ENCODE results near the gene PPT2.

The PPT2 gene

DNA sequence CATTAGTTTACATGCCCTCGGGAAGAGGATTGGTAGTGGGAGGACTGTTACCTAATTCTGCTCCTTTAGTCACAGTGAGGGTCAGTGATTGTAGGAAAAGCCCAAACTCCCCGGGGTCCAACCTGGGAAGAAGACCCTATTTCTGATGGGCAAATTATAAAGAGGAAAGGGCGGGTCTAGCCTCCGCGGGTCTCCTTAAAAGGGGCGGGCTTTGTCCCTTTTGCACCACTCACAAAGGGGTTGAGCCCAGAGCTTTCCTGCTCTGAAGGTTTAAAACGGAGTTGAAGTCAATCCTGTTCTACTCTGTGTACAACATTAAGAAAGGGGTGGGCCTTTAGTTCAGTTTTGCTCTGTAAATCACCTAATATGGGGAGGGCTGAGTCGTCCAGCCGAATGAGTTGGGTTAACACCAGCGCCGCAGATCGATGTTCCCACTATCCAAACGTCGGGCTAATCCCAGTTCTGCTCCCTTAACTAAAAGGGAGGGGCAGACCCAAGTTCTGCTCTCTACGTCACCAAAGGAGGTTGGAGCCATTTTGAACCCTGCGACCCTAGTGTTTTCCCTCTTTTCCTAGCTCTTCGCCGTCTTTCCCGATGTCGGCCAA is 23.3 kb downstream of the PPT2 start:
- no peak for DNase-seq (ENCODE audit: low read depth, low spot score)
- H3K4me3 ChIP-seq (ENCODE audit: low read depth, low read length), result peak overlapping the region; percentile 97
- ChIA-PET POLR2A (interaction anchor here (0.9 to 2.4 kb wide), 5 partner anchors 18 to 795 kb away, joined by 4 to 8 read pairs (median 7); partner anchors contain the start of genes ATF6B and FKBPL), CTCF (interaction anchor here (1.4 to 2.1 kb wide), 3 partner anchors 12 to 60 kb away, joined by 4 to 6 read pairs (median 5); partner anchors contain the start of genes GPSM3 and PBX2)
- TF ChIP-seq, protein P1, sequence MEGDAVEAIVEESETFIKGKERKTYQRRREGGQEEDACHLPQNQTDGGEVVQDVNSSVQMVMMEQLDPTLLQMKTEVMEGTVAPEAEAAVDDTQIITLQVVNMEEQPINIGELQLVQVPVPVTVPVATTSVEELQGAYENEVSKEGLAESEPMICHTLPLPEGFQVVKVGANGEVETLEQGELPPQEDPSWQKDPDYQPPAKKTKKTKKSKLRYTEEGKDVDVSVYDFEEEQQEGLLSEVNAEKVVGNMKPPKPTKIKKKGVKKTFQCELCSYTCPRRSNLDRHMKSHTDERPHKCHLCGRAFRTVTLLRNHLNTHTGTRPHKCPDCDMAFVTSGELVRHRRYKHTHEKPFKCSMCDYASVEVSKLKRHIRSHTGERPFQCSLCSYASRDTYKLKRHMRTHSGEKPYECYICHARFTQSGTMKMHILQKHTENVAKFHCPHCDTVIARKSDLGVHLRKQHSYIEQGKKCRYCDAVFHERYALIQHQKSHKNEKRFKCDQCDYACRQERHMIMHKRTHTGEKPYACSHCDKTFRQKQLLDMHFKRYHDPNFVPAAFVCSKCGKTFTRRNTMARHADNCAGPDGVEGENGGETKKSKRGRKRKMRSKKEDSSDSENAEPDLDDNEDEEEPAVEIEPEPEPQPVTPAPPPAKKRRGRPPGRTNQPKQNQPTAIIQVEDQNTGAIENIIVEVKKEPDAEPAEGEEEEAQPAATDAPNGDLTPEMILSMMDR (IDR thresholded peaks at IDR 0.05; ENCODE audit: insufficient read depth, low read length, missing control alignments), result no peak

DNA sequence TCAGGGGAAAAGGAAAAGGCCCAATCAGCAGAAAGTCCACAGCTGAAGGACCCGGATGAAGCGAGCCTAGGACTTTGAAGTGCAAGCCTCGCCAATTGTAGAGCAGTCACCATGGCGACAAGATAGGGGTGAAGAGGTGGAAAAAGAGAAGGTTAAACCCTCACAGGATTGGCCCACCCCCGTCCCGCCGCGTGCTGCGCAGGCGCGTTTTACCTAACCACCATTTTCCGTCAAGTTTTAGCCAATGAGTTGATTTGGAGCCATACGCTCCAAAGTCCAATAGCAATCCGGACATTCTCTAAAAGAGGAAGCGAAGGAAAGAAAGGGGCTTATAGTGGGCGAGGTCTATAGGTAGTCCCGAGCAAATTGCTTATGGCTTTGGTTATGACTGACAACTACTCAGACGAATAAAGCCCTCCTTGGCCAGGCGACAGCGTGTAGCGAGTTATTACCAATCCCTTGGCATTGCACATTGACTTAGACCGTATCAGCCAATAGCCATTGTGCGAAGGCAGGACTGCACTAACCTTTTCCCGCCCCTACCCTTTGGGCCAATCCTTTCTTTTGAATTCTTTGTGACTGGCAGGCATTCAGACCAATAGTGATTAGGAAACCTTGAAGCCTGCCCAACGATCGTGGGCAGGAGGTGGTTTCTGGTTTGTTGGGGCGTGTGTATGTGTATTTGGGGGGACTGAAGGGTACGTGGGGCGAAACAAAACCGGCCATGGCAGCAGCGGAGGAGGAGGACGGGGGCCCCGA is 24.0 kb downstream of the PPT2 start, which contains the start of gene RNF5:
Gene RNF5 (plus strand): TSS at position 618 of the 759 bp plus-strand sequence. CDS start 107 bp downstream, at position 725.
- peak; percentile 100 for DNase-seq (ENCODE audit: low read depth, low spot score)
- TF ChIP-seq, protein P1 (IDR thresholded peaks at IDR 0.05; ENCODE audit: insufficient read depth, low read length, missing control alignments), result no peak
- ChIA-PET CTCF (interaction anchor here (1.3 to 2.1 kb wide), 3 partner anchors 15 to 60 kb away, joined by 4 to 6 read pairs (median 5); partner anchors contain the start of gene GPSM3), POLR2A (interaction anchor here (0.9 to 2.4 kb wide), 5 partner anchors 17 to 794 kb away, joined by 4 to 8 read pairs (median 7); partner anchors contain the start of genes ATF6B and FKBPL)
- peak within 1 kb of the TSS; percentile 97 for H3K4me3 ChIP-seq (ENCODE audit: low read depth, low read length)

DNA sequence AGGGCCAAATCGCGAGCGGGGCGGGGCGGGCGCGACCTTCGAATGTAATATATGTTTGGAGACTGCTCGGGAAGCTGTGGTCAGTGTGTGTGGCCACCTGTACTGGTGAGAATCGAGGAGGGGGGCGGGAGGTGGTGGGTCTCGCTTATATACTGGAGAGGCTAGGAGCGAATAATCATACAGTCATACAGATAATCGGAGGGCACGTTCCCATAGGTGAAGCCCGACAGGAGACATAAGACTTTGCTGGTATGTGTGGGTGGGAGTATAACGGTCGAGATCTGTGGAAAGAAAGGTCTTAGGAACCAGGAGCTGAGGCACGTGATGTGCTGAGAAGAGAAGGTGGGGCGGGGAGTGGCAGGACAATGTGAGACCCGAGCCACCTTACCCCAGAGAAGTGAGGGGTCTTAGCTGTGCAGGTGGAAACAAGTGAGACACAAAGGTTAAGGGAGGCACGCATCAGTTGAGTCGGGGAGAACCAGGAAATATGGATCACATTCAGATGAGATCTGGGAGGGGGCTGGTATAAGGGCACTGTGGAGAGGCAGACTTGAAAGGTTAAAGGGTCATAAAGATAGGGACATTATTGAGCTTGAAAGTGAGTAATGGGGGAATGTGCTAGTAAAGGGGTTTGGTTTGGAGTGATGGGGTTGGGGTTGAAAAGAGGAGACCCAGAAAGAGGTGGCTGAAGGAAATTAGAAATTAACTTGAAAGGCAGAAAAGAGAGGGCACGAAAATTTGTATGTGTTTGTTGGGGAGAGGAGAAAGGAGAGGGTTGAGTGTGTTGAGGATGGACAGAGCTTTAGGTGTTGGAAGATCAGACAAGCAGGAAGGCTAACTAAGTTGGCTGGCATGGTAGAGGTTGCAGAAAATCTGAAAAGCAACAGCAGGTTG is 24.9 kb downstream of the PPT2 start:
- ChIA-PET POLR2A (interaction anchor here (0.7 to 1.7 kb wide), 2 partner anchors 16 to 69 kb away, joined by 3 to 8 read pairs; no protein-coding TSS in a partner anchor), CTCF (interaction anchor here (1.1 to 2.0 kb wide), 4 partner anchors 12 to 62 kb away, joined by 3 to 8 read pairs (median 6); no protein-coding TSS in a partner anchor)
- peak overlapping the region; percentile 97 for H3K4me3 ChIP-seq (ENCODE audit: low read depth, low read length)
- TF ChIP-seq, protein P1 (IDR thresholded peaks at IDR 0.05; ENCODE audit: insufficient read depth, low read length, missing control alignments), result no peak
- DNase-seq (ENCODE audit: low read depth, low spot score), result no peak

DNA sequence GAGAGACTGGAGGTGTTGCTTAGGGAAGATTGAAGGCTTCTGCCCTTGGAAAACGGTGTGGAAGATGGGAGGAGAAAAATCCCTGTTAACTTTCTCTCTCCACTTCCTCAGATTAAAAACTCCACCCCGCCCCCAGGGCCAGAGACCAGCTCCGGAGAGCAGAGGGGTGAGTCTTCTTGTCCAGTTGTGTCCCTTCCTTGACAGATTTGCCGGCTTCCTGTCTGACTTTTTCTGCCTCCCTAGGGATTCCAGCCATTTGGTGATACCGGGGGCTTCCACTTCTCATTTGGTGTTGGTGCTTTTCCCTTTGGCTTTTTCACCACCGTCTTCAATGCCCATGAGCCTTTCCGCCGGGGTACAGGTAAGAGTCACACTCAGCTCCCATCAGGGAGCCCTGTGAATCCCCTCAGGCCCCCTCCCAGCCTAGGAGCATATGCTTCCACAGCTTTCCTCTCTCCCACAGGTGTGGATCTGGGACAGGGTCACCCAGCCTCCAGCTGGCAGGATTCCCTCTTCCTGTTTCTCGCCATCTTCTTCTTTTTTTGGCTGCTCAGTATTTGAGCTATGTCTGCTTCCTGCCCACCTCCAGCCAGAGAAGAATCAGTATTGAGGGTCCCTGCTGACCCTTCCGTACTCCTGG is 25.9 kb downstream of the PPT2 start:
- CTCF ChIA-PET, result interaction anchor here (1.1 to 2.0 kb wide), 4 partner anchors 11 to 63 kb away, joined by 3 to 8 read pairs (median 6); no protein-coding TSS in a partner anchor
- POLR2A ChIA-PET, result no interaction called here
- no peak overlapping the region for H3K4me3 ChIP-seq (ENCODE audit: low read depth, low read length)
- TF ChIP-seq, protein P1 (IDR thresholded peaks at IDR 0.05; ENCODE audit: insufficient read depth, low read length, missing control alignments), result no peak
- DNase-seq (ENCODE audit: low read depth, low spot score), result no peak

DNA sequence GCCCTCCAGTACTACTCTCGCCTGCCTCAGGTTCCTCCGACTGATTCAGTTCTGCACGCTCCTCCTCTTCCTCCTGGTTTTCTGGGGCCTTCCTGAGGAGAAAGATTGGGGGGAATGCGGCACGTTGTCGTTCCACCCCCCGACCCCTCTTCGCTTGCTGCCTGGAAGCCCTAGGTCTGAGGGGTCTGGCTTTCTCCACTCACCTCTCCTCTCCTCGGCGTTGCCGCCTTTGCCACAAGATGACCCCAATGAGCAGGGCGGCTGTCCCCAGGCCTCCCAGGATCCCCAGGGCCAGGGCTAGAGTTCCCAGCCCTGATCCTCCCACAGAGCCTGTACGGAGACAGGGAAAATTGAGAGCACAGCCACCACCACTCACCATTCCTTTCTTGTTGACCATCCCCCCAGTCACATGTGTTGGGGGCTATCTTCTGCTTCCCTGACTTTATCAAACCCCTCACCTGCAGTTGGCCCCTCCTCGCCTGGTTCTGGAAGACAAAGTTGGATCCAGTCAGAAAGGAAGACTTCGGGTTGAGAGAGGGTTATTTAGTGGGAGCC is 27.3 kb downstream of the PPT2 start:
- no peak overlapping the region for H3K4me3 ChIP-seq (ENCODE audit: low read depth, low read length)
- ChIA-PET CTCF (interaction anchor here (1.3 to 2.0 kb wide), 2 partner anchors 14 kb away, joined by 4 to 10 read pairs; no protein-coding TSS in a partner anchor), POLR2A (interaction anchor here (0.6 kb wide), 1 partner anchor 1108 kb away, joined by 3 read pairs; the partner anchor contains the start of gene WDR46)
- TF ChIP-seq, protein P1 (IDR thresholded peaks at IDR 0.05; ENCODE audit: insufficient read depth, low read length, missing control alignments), result no peak
- no peak for DNase-seq (ENCODE audit: low read depth, low spot score)

Data from AG04449 (cell line).